Ectodermal cell (in vitro differentiated cells): ENCODE results near the gene PPP1R7.

ENCODE experiments used
- H3K27ac ChIP-seq: 2 replicates; pipeline ENCODE4 v1.7.0; 2013; ENCODE audit warnings: mild to moderate bottlenecking, low read depth, low read length; ENCODE audit not compliant: insufficient read depth, poor library complexity, severe bottlenecking
- H3K27me3 ChIP-seq: 2 replicates; pipeline ENCODE4 v1.7.0; 2013; ENCODE audit warnings: mild to moderate bottlenecking, low read length; ENCODE audit not compliant: insufficient read depth, control insufficient read depth, poor library complexity, severe bottlenecking
- H3K36me3 ChIP-seq: one replicate; pipeline ENCODE4 v1.7.0; 2013; ENCODE audit warnings: low read length; ENCODE audit not compliant: control insufficient read depth, insufficient read depth
- H3K4me1 ChIP-seq: one replicate; pipeline ENCODE4 v1.7.0; 2013; ENCODE audit warnings: low read length; ENCODE audit not compliant: control insufficient read depth, insufficient read depth
- H3K4me3 ChIP-seq: 2 replicates; pipeline ENCODE4 v1.7.0; 2013; ENCODE audit warnings: low read depth, low read length, control low read depth; ENCODE audit not compliant: insufficient read depth
- H3K9me3 ChIP-seq: 2 replicates; pipeline ENCODE4 v1.7.0; 2013; ENCODE audit warnings: mild to moderate bottlenecking, low read length, moderate library complexity; ENCODE audit not compliant: control insufficient read depth
- WGBS, 2 experiments: methylation state at CpG; one replicate each; pipeline ENCODE4 v1.1.7; 2013; ENCODE audit warnings: missing lambda C conversion rate in 2 of 2; 5-methylcytosine and 5-hydroxymethylcytosine counted together

The PPP1R7 gene

DNA sequence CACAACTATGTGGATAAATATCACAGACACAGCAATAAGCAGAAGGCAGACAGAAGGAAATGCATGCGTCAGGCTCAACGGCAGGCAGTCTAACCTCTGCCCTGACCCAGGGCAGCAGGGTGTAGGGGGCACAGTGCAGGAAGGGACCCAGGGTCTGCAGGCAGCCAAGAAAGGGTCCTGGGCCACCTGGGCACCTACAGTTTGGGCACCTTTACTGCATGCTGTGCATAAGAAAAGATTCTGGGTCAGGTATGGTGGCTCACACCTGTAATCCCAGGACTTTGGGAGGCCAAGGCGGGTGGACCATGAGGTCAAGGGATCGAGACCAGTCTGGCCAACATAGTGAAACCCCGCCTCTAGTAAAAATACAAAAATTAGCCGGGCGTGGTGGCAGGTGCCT lies 18.7 kb upstream of the PPP1R7 start:
- Histone ChIP-seq H3K27me3 (no peaks in the 10 kb centered on the region), H3K36me3 (no peaks in the 10 kb centered on the region), H3K9me3 (no peaks in the 10 kb centered on the region), H3K27ac (no peak overlapping the region), H3K4me1 (no peaks in the 10 kb centered on the region), H3K4me3 (no peak overlapping the region)
- WGBS, 2 experiments = 95 to 96% methylated on average over 7 of the region's 7 CpGs

DNA sequence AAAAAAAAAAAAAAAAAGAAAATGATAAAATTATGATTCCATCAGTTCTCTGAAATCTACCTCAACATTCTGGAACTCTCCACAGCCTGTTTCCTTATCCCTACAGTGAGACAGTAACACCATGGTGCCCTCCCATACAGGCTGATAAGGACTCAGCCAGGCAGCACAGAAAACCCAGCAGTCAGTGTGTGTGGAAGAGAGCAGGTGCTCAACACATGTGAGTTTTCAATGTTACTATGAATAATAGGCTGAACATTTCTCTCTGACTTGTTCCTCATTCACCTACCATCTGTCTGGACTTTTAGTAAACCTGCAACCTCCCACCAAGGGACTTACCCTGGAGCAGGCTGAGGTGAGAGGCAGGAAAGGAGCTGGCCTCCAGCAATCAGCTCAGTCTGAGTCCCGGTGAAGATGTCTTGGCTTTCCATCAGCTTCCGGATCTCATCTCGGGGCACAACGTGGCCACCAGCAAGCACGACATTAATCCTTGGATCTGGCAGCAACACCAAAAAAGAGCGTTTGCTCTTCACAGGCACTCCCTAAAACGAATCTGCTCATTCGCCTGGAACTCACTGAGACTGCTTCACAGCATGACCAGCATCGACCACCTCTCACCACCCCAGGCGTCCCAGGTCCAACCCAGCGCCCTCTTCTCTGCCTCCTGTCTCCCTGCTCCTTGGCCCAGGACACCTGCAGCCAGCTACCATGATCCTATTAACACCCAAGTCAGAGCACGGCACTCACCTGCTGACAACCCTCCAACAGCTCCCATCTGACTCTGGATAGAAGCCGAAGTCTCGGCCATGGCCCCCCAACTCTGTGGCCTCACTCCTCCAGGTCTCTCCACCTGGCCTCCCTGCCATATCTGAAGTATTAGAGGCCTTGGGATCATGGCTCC lies 17.5 kb upstream of the PPP1R7 start:
- Histone ChIP-seq H3K4me3 (no peak overlapping the region), H3K27me3 (no peaks in the 10 kb centered on the region), H3K36me3 (no peaks in the 10 kb centered on the region), H3K4me1 (no peaks in the 10 kb centered on the region), H3K9me3 (no peaks in the 10 kb centered on the region), H3K27ac (no peak overlapping the region)
- 93 to 95% methylated on average over 14 of the region's 14 CpGs for WGBS, 2 experiments

DNA sequence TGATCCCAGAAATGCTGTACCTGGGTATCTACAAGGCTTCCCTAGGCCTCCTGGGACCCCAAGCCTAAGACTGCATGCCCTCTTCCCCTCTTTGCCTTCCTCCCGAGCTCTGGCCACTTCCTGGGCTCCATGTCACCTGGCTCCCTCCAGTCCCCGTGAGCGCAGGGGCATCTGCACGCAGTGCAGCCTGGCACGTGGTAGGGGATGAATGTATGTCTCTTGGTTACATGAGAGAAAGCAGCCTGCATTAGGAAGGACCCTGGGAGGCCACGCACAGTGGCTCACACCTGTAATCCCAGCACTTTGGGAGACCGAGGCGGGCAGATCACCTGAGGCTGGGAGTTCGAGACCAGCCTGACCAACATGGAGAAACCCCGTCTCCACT lies 16.8 kb upstream of the PPP1R7 start:
- H3K36me3 ChIP-seq = no peaks in the 10 kb centered on the region
- H3K4me1 ChIP-seq = no peaks in the 10 kb centered on the region
- no peak overlapping the region for H3K4me3 ChIP-seq
- WGBS, 2 experiments = 93 to 94% methylated on average over 10 of the region's 10 CpGs
- no peaks in the 10 kb centered on the region for H3K27me3 ChIP-seq
- H3K9me3 ChIP-seq = no peaks in the 10 kb centered on the region
- no peak overlapping the region for H3K27ac ChIP-seq

DNA sequence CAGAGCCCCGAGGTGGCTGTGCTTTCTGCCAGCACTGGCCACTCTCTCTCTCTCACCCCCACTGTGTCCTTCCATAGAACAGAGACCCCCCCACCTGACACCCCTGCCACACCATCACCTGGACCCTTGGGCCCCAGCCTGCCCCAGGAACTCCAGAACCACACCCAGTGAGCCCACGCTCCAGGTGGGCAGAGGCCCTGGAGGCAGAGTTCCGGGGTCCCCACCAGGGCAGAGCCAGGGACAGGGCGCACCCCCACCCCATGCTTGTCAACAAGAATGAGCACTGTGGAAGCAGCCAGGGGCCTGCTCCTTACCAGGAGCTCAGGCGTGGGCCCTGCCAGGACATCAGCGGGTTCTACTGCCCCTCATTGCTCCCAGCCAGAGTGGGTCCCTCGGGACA lies 15.6 kb upstream of the PPP1R7 start:
- no peaks in the 10 kb centered on the region for H3K4me1 ChIP-seq
- H3K27ac ChIP-seq = no peak overlapping the region
- H3K36me3 ChIP-seq = no peaks in the 10 kb centered on the region
- no peaks in the 10 kb centered on the region for H3K9me3 ChIP-seq
- H3K4me3 ChIP-seq = no peak overlapping the region
- WGBS, 2 experiments = 93 to 97% methylated on average over 7 of the region's 7 CpGs
- H3K27me3 ChIP-seq = no peaks in the 10 kb centered on the region

DNA sequence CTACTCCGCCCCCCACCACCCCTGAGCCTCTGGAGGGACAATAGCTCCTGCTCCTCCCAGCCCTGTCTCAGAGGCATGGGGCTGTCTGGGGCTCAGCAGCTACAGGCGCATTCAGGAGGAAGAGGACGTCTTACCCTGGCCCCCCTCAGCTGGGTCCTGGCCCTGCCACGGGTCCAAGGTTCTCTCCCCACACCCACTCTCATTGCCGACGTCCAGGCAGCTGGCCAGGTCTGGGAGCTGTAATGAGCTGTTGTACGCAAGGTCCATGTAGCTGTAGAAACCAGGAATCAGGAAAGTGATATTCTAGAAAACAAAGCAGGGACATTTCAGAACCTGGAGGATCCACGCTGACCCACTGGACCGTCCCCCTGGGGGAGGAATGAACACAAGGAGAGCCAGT lies 14.5 kb upstream of the PPP1R7 start:
- 92 to 94% methylated on average over 9 of the region's 9 CpGs for WGBS, 2 experiments
- Histone ChIP-seq H3K27ac (no peak overlapping the region), H3K9me3 (no peaks in the 10 kb centered on the region), H3K4me1 (no peaks in the 10 kb centered on the region), H3K27me3 (no peaks in the 10 kb centered on the region), H3K4me3 (no peak overlapping the region), H3K36me3 (no peaks in the 10 kb centered on the region)

DNA sequence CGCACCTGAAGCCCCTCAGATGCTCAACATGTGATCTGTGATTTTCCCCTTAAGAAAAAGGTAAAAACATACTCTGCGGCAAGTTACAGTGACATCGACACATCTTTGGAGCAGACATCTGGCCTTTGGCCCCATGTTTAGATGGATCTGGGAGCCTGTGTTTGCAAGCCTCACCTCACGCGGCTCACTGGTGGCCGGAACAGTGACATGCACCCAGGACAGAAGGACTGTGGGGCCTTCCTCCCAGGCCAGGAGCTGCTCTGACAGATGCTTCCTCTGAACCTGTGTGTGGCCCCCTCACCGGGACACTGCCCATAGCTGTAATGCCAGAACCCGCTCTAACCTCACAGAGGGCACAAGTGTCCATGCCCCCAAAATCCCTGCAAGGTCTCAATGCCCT lies 14.1 kb upstream of the PPP1R7 start:
- no peak overlapping the region for H3K27ac ChIP-seq
- WGBS, 2 experiments = 95 to 97% methylated on average over 8 of the region's 8 CpGs
- no peaks in the 10 kb centered on the region for H3K4me1 ChIP-seq
- no peaks in the 10 kb centered on the region for H3K9me3 ChIP-seq
- H3K27me3 ChIP-seq = no peaks in the 10 kb centered on the region
- no peak overlapping the region for H3K4me3 ChIP-seq
- H3K36me3 ChIP-seq = no peaks in the 10 kb centered on the region

DNA sequence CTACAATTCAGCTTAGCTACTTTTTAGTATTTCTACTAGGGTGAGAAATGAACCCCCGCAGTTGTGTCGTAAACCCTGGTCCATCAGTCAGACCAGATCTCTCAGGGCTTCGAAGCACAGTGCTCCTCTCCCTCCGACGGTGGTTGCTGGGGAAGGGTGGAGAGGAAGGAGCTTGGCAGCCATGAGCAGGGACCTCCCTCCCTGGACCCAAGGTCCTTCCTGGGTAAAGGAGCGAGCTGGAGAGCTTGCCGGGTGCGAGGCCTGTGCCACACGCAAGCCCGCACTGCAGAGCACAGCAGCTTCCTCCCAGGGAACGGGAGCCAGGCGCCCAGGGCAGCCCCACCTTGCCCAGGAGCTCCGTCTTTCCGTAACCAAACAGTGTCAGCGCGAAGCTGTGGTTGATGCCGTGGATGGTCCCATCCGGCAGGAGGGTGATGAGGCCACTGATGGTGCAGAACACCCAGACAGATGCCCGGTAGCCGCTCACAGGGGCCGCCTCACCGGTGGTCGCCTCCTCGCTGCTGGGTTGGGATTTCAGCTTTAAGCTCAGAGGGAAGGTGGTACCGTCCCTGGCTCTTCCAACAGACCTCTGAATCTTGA lies 13.5 kb upstream of the PPP1R7 start:
- 95 to 96% methylated on average over 25 of the region's 25 CpGs for WGBS, 2 experiments
- no peaks in the 10 kb centered on the region for H3K36me3 ChIP-seq
- H3K4me1 ChIP-seq = no peaks in the 10 kb centered on the region
- no peak overlapping the region for H3K27ac ChIP-seq
- no peaks in the 10 kb centered on the region for H3K9me3 ChIP-seq
- H3K27me3 ChIP-seq = no peaks in the 10 kb centered on the region
- no peak overlapping the region for H3K4me3 ChIP-seq

DNA sequence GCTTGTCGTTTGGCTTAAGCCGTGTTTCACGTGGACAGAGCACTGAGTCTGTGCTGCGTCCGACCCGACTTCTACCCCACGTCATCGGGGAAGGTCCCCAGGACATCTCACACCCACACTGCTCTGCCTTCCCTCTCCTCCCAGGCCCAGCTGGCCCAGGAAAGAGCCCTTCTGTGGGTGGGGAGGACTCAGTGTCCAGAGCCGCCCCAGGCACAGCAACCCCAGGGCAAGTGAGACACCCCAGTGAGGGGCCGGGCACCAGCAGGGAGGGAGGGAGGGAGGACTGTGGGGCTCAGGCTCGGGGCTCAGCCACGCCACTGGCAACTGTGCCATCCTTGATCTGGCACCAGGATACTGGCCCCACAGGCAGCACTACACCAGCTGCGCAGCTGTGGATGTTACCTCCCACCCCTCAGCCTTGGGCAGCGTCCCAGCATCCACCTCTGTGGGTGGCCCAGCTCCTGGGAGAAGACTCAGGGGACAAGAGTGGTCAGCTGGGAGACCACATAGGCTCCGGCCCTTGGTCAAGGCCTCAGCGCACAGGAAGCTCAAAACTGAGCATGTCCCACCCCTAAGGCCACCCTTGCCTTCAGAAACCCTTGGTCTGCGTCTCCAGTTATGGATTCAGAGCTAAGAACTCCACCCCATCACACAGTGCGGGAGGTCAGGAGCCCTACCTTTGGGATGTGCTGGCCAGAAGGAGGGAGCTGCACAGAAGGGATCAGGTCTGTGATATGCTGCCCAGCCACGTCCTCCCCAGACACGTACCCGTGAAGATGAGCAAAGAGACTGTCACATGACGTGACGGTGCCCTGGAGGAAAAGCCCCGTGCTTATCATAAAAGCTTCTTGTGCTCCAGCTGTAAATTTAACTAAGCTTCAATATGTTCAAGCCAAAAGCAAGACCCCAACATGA lies 12.7 kb upstream of the PPP1R7 start:
- no peaks in the 10 kb centered on the region for H3K36me3 ChIP-seq
- WGBS, 2 experiments = 90% methylated on average over 24 of the region's 24 CpGs

DNA sequence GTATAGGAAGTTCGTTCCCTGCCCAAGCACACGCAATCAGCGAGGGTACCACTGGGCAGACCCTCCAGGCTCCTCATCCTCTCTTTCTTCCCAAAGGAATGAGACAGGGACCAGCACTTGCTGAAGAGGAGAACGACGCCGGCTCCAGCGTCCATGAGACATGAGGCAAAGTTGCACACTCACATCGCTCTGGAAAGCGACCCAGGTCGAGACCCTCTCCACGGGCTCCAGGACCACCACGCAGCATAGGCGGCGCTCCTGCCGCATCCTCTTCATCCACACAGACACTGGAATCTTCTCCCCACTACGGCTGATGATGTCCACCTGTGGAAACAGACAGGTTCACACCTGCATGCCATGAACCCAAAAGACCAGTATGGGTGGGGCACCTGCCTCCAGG lies 11.8 kb upstream of the PPP1R7 start:
- no peak overlapping the region for H3K4me3 ChIP-seq
- H3K4me1 ChIP-seq = no peaks in the 10 kb centered on the region
- H3K27ac ChIP-seq = no peak overlapping the region
- no peaks in the 10 kb centered on the region for H3K27me3 ChIP-seq
- no peaks in the 10 kb centered on the region for H3K9me3 ChIP-seq
- WGBS, 2 experiments = 95% methylated on average over 16 of the region's 16 CpGs
- H3K36me3 ChIP-seq = no peaks in the 10 kb centered on the region

More for the DNA sequence above, 12.7 kb upstream of the PPP1R7 start:
- Histone ChIP-seq H3K27me3 (no peaks in the 10 kb centered on the region), H3K4me3 (no peak overlapping the region), H3K9me3 (no peaks in the 10 kb centered on the region), H3K4me1 (no peaks in the 10 kb centered on the region), H3K27ac (no peak overlapping the region)
